ENCODE measurements around the gene LSAMP. TPM values are rescaled to one million over a fixed set of nuclear protein-coding genes. Genes with fewer than 3 reads are reported as not detected.

The LSAMP gene
- polyA plus RNA-seq, 1 of the 3 experiments (the other 2 are of a cell fraction), result 6.6 TPM

GRCh38 chr3:115927197-115927596 is 518.1 kb downstream of the LSAMP start:
- no peaks in the 10 kb centered on the region for H3K36me3 ChIP-seq (replicated peaks in 1 of 2; ENCODE audit: control insufficient read depth in 1 of 2, insufficient read depth in 2 of 2, low read length in 1 of 2)
- H4K20me1 ChIP-seq (ENCODE audit: insufficient read depth), result no peaks in the 10 kb centered on the region
- TF ChIP-seq CHD2 (IDR thresholded peaks at IDR 0.05; ENCODE audit: low read length, partially characterized antibody), result no peak
- TF ChIP-seq SMC3 (IDR thresholded peaks at IDR 0.05; ENCODE audit: low read depth, low read length), result no peak
- TF ChIP-seq RAD21 (IDR thresholded peaks at IDR 0.05; ENCODE audit: low read length), result no peak
- TF ChIP-seq MAX (IDR thresholded peaks at IDR 0.05; ENCODE audit: low read depth), result no peak
- TF ChIP-seq EZH2phosphoT487 (IDR thresholded peaks at IDR 0.05; ENCODE audit: borderline replicate concordance, low read depth), result no peak
- TF ChIP-seq TAF1 (IDR thresholded peaks at IDR 0.05; ENCODE audit: borderline replicate concordance, low read depth, low read length), result no peak
- TF ChIP-seq, protein P1, sequence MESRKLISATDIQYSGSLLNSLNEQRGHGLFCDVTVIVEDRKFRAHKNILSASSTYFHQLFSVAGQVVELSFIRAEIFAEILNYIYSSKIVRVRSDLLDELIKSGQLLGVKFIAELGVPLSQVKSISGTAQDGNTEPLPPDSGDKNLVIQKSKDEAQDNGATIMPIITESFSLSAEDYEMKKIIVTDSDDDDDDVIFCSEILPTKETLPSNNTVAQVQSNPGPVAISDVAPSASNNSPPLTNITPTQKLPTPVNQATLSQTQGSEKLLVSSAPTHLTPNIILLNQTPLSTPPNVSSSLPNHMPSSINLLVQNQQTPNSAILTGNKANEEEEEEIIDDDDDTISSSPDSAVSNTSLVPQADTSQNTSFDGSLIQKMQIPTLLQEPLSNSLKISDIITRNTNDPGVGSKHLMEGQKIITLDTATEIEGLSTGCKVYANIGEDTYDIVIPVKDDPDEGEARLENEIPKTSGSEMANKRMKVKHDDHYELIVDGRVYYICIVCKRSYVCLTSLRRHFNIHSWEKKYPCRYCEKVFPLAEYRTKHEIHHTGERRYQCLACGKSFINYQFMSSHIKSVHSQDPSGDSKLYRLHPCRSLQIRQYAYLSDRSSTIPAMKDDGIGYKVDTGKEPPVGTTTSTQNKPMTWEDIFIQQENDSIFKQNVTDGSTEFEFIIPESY (IDR thresholded peaks at IDR 0.05; ENCODE audit: borderline replicate concordance, low read depth), result no peak
- no peak for TF ChIP-seq PBX3 (IDR thresholded peaks at IDR 0.05)
- no peak for TF ChIP-seq NRF1 (IDR thresholded peaks at IDR 0.05; ENCODE audit: low read depth, low read length)
- TF ChIP-seq ELF1 (IDR thresholded peaks at IDR 0.05), result no peak
- no peak for TF ChIP-seq USF2 (IDR thresholded peaks at IDR 0.05; ENCODE audit: borderline replicate concordance, low read depth, low read length)
- TF ChIP-seq POLR2AphosphoS5 (IDR thresholded peaks at IDR 0.05; ENCODE audit: low read depth, low read length), result no peak
- no peak for TF ChIP-seq SIN3A (IDR thresholded peaks at IDR 0.05; ENCODE audit: borderline replicate concordance, low read depth, low read length)
- TF ChIP-seq RCOR1 (IDR thresholded peaks at IDR 0.05; ENCODE audit: low read length), result no peak
- TF ChIP-seq NFIC (IDR thresholded peaks at IDR 0.05; ENCODE audit: borderline replicate concordance), result no peak
- TF ChIP-seq RFX5 (IDR thresholded peaks at IDR 0.05; ENCODE audit: low read length), result no peak
- no peak for TF ChIP-seq USF1 (IDR thresholded peaks at IDR 0.05; ENCODE audit: borderline replicate concordance, low read depth)
- no peak overlapping the region for H3K4me3 ChIP-seq (ENCODE audit: low read depth in 2 of 2, low read length in 1 of 2)
- H3K27ac ChIP-seq (ENCODE audit: low read depth in 2 of 2, low read length in 1 of 2), result no peak overlapping the region
- no peak for DNase-seq
- no peak overlapping the region for H2AFZ ChIP-seq (ENCODE audit: low read depth)
- H3K79me2 ChIP-seq (ENCODE audit: insufficient read depth), result no peaks in the 10 kb centered on the region
- H3F3A ChIP-seq (replicated peaks; ENCODE audit: insufficient read depth), result no peaks in the 10 kb centered on the region
- H3K9me2 ChIP-seq, result no peaks in the 10 kb centered on the region
- H3K9ac ChIP-seq, result no peak overlapping the region
- POLR2A ChIA-PET, result no interaction called here
- H3K4me2 ChIP-seq, result no peak overlapping the region
- no peaks in the 10 kb centered on the region for H3K27me3 ChIP-seq (ENCODE audit: insufficient read depth)
- H3K4me1 ChIP-seq (ENCODE audit: control insufficient read depth in 1 of 2, insufficient read depth in 2 of 2, low read depth in 1 of 2, low read length in 1 of 2), result peaks cover 0 to 13% of the 10 kb centered on the region in 2 experiments; a peak in 1 of 4 replicates
- peaks cover 1% of the 10 kb centered on the region; the same call in 1 of the 2 replicates for H3K9me3 ChIP-seq
- CTCF ChIA-PET, result interaction anchor here (2.1 kb wide), 1 partner anchor 10 kb away, joined by 7 read pairs; no protein-coding TSS in a partner anchor

Data from SK-N-SH (cell line).